HG03066 (cell line): Measurements from ENCODE around the gene CAPRIN1.

Source experiments
- ATAC-seq: cut with Tn5 transposase; IDR thresholded peaks from one replicate; pipeline ENCODE4 v1.9.1; 2021; ENCODE audit warnings: low read depth; ENCODE audit not compliant: unreplicated experiment

CAPRIN1 gene, protein sequence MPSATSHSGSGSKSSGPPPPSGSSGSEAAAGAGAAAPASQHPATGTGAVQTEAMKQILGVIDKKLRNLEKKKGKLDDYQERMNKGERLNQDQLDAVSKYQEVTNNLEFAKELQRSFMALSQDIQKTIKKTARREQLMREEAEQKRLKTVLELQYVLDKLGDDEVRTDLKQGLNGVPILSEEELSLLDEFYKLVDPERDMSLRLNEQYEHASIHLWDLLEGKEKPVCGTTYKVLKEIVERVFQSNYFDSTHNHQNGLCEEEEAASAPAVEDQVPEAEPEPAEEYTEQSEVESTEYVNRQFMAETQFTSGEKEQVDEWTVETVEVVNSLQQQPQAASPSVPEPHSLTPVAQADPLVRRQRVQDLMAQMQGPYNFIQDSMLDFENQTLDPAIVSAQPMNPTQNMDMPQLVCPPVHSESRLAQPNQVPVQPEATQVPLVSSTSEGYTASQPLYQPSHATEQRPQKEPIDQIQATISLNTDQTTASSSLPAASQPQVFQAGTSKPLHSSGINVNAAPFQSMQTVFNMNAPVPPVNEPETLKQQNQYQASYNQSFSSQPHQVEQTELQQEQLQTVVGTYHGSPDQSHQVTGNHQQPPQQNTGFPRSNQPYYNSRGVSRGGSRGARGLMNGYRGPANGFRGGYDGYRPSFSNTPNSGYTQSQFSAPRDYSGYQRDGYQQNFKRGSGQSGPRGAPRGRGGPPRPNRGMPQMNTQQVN

DNA sequence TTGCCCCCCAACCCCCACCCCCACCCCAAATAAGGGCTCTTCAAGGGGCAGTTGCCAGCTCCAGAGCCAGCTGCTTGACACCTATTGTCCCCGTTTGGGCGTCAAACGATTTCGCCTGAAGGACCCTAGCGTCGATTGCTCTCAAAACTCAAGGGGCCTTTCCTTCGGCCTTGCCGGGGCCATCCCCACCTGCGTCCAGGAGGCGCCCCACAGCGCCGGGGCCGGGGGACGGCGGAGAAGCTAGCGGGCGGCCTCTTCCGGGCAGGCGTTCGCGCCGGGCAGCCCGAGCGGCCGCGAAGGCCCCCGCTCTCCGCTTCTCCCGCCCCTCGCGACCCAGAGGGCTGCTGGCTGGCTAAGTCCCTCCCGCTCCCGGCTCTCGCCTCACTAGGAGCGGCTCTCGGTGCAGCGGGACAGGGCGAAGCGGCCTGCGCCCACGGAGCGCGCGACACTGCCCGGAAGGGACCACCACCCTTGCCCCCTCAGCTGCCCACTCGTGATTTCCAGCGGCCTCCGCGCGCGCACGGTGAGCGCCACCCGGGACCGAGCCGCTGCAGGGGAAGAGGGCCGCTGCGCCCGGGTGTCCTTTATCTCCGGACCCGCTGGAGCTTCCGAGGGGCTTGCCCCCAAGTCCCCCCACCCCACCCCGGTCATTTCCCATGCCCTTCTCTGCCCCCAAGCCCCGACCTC, at the start of gene CAPRIN1:
CAPRIN1 (plus strand) TSS at position 383 of the 687 bp plus-strand sequence. CDS start 690 bp downstream, outside the sequence.
- peak; percentile 49 for ATAC-seq

- no peak for ATAC-seq
These were observed 49.1 kb upstream of the CAPRIN1 start for GRCh38 chr11:34002420-34002819.

- no peak for ATAC-seq
These were observed 47.3 kb upstream of the CAPRIN1 start for GRCh38 chr11:34004236-34004635.

GRCh38 chr11:34006876-34007275, 44.7 kb upstream of the CAPRIN1 start:
- no peak for ATAC-seq

GRCh38 chr11:34012734-34013133, 38.8 kb upstream of the CAPRIN1 start:
- no peak for ATAC-seq

- ATAC-seq: no peak
These were observed 37.5 kb upstream of the CAPRIN1 start for GRCh38 chr11:34013898-34014571.

- no peak for ATAC-seq
These were observed 29.4 kb upstream of the CAPRIN1 start for GRCh38 chr11:34021977-34022735.

GRCh38 chr11:34026432-34026831, 25.1 kb upstream of the CAPRIN1 start:
- no peak for ATAC-seq

DNA sequence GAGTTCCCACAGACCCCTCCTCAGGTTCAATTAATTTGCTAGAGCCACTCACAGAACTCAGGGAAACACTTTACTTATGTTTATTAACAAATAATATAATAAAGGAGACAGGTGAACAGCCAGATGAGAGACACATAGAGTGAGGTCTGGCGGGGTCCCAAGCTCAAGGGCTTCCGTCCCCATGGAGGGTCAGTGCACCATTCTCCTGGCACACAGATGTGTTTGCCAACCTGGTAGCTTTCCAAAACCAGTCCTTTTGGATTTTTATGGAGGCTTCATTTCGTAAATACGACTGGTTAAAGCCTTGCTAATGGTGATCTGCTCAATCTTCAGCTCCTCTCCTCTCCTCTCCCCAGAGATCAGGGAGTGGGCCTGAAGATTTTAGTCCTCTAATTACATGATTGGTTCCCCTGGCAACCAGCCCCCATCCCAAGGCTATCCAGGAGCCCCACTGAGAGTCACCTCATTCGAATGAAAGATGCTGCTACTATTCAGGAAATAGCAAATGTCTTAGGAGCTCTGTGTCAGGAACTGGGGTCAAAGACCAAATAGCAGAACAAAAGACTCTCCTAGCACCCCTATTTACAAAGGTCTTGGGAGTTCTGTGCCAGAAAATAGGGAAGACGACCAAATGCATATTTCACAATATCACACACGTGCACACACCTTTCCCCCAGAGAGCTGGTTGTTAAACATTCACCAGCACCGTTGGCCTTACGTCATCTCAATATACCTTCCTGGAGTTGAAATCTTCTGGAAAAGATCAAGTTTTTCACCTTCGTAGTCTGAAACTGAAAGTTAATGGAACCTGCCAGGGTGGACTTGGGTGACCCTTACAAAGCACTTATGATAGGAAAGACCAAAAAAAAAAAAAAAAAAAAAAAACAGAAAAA, 23.8 kb upstream of the CAPRIN1 start:
- ATAC-seq: no peak

- ATAC-seq: no peak
These were observed 23.1 kb upstream of the CAPRIN1 start for GRCh38 chr11:34028425-34028824.

DNA sequence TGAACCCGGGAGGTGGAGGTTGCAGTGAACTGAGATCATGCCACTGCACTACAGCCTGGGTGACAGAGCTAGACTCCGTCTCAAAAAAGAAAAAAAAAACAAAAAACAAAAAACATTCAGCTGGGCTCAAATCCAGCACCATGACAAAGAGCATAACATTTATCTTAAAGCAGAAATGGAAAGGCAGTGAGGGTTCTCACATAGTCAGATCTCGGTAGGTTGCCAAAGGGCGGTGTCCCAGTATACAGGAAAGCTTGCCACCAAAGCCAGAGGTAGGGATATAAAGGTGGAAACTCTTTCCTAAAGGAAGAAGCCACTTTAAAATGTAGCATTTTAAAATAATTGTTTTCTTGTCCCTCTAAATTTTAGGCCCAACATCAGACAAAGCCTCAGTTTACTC, 22.4 kb upstream of the CAPRIN1 start:
- no peak for ATAC-seq

- ATAC-seq: no peak
These were observed 21.1 kb upstream of the CAPRIN1 start for GRCh38 chr11:34030382-34030781.

- no peak for ATAC-seq
These were observed 18.1 kb upstream of the CAPRIN1 start for GRCh38 chr11:34033399-34033798.

GRCh38 chr11:34034053-34034452, 17.5 kb upstream of the CAPRIN1 start:
- ATAC-seq: no peak

DNA sequence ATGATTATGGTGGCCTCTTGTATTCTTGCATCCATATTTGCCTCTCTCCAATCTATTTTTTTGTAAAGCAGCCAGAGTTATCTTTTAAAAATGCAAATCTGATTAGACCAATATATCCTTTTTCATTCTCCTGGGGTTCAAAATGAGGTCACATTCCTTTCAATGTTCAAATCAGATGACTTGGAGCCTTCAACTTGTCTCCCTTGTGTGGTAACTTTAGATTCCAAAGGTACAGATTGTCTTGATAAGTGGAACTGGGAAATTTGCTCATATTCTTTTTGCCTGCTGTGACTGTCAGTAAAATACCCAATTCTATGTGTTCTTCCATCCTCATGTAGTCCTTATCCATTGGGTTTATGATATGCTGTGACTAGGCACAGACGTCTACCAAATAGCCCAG, 15.1 kb upstream of the CAPRIN1 start:
- no peak for ATAC-seq

DNA sequence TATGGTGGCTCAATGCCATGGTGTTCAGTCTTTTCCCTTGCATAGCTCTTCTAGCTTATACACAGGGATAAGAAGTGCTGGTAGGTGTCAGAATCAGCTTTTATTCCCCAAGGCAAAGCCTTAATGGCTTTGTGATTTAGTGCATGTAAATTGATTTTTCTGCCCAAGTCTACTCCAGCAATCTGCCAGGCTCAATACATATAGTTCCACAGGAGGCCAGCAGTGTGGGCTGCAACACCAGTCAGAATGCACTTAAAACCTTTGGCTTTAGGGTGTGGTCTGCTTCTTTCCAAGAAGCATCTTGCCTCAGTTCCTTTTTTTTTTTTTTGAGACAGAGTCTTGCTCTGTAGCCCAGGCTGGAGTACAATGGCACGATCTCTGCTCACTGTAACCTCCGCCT, 14.5 kb upstream of the CAPRIN1 start:
- no peak for ATAC-seq

DNA sequence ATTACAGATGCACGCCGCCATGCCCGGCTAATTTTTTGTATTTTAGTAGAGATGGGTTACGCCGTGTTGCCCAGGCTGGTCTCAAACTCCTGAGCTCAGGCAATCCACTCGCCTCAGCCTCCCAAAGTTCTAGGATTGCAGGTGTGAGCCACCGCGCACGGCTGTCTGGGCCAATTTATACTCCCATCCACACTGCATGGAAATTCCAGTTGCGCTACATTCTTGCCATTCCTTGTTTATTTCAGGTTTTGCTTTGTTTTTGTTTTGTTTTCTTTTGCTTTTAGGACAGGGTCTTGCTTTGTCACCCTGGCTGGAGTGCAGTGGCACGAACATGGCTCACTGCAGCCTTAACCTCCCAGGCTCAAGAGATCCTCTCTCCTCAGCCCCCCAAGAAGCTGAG, 11.0 kb upstream of the CAPRIN1 start:
- no peak for ATAC-seq

- ATAC-seq: no peak
These were observed 6.7 kb upstream of the CAPRIN1 start for GRCh38 chr11:34044664-34045485.
